Measurements from ENCODE around the gene KIRREL3. TPM values are rescaled to one million over a fixed set of nuclear protein-coding genes. Genes with fewer than 3 reads are reported as not detected.

KIRREL3 gene
- total RNA-seq, 1 experiment from 2014 or later: not detected

- no peak for DNase-seq (ENCODE audit: low read depth, low spot score)
- in situ Hi-C loops (cut with HindIII; ENCODE audit: low pct_unique_long_range_greater_than_20kb, low sequenced_read_pairs): no loop called here
Measured at GRCh38 chr11:126663749-126664592, 336.6 kb downstream of the KIRREL3 start.

- no peak for DNase-seq (ENCODE audit: low read depth, low spot score)
- in situ Hi-C loops (cut with HindIII; ENCODE audit: low pct_unique_long_range_greater_than_20kb, low sequenced_read_pairs): no loop called here
Measured at GRCh38 chr11:126662035-126662790, 338.4 kb downstream of the KIRREL3 start.

- in situ Hi-C loops (cut with HindIII; ENCODE audit: low pct_unique_long_range_greater_than_20kb, low sequenced_read_pairs): no loop called here
- DNase-seq (ENCODE audit: low read depth, low spot score): no peak
Measured at GRCh38 chr11:126660761-126661425, 339.7 kb downstream of the KIRREL3 start.

- in situ Hi-C loops (cut with HindIII; ENCODE audit: low pct_unique_long_range_greater_than_20kb, low sequenced_read_pairs): no loop called here
Measured at GRCh38 chr11:126660321-126660720, 340.2 kb downstream of the KIRREL3 start.

GRCh38 chr11:126658306-126659056, 342.1 kb downstream of the KIRREL3 start:
- in situ Hi-C loops (cut with HindIII; ENCODE audit: low pct_unique_long_range_greater_than_20kb, low sequenced_read_pairs): no loop called here
- no peak for DNase-seq (ENCODE audit: low read depth, low spot score)

More at GRCh38 chr11:126660321-126660720, 340.2 kb downstream of the KIRREL3 start:
- no peak for DNase-seq (ENCODE audit: low read depth, low spot score)

GRCh38 chr11:126655807-126656128, 344.8 kb downstream of the KIRREL3 start:
- DNase-seq (ENCODE audit: low read depth, low spot score): no peak
- in situ Hi-C loops (cut with HindIII; ENCODE audit: low pct_unique_long_range_greater_than_20kb, low sequenced_read_pairs): no loop called here

- in situ Hi-C loops (cut with HindIII; ENCODE audit: low pct_unique_long_range_greater_than_20kb, low sequenced_read_pairs): no loop called here
- DNase-seq (ENCODE audit: low read depth, low spot score): peak; percentile 17
Measured at GRCh38 chr11:126654886-126655806, 345.4 kb downstream of the KIRREL3 start.

- in situ Hi-C loops (cut with HindIII; ENCODE audit: low pct_unique_long_range_greater_than_20kb, low sequenced_read_pairs): no loop called here
- DNase-seq (ENCODE audit: low read depth, low spot score): no peak
Measured at GRCh38 chr11:126653040-126653439, 347.5 kb downstream of the KIRREL3 start.

- no peak for DNase-seq (ENCODE audit: low read depth, low spot score)
- in situ Hi-C loops (cut with HindIII; ENCODE audit: low pct_unique_long_range_greater_than_20kb, low sequenced_read_pairs): no loop called here
Measured at GRCh38 chr11:126647735-126648134, 352.8 kb downstream of the KIRREL3 start.

GRCh38 chr11:126646701-126647557, 353.6 kb downstream of the KIRREL3 start:
- DNase-seq (ENCODE audit: low read depth, low spot score): no peak
- in situ Hi-C loops (cut with HindIII; ENCODE audit: low pct_unique_long_range_greater_than_20kb, low sequenced_read_pairs): no loop called here

- no peak for DNase-seq (ENCODE audit: low read depth, low spot score)
- in situ Hi-C loops (cut with HindIII; ENCODE audit: low pct_unique_long_range_greater_than_20kb, low sequenced_read_pairs): no loop called here
Measured at GRCh38 chr11:126645186-126645585, 355.4 kb downstream of the KIRREL3 start.

- no peak for DNase-seq (ENCODE audit: low read depth, low spot score)
- in situ Hi-C loops (cut with HindIII; ENCODE audit: low pct_unique_long_range_greater_than_20kb, low sequenced_read_pairs): no loop called here
Measured at GRCh38 chr11:126640186-126640585, 360.4 kb downstream of the KIRREL3 start.

GRCh38 chr11:126639692-126640091, 360.9 kb downstream of the KIRREL3 start:
- no peak for DNase-seq (ENCODE audit: low read depth, low spot score)
- in situ Hi-C loops (cut with HindIII; ENCODE audit: low pct_unique_long_range_greater_than_20kb, low sequenced_read_pairs): no loop called here

- DNase-seq (ENCODE audit: low read depth, low spot score): no peak
- in situ Hi-C loops (cut with HindIII; ENCODE audit: low pct_unique_long_range_greater_than_20kb, low sequenced_read_pairs): no loop called here
Measured at GRCh38 chr11:126638648-126639047, 361.9 kb downstream of the KIRREL3 start.

- in situ Hi-C loops (cut with HindIII; ENCODE audit: low pct_unique_long_range_greater_than_20kb, low sequenced_read_pairs): no loop called here
- no peak for DNase-seq (ENCODE audit: low read depth, low spot score)
Measured at GRCh38 chr11:126637795-126638175, 362.8 kb downstream of the KIRREL3 start.
